GM19193 (cell line): ENCODE measurements around the gene EBI3.

ENCODE experiments used
- POLR2A ChIP-seq: IDR thresholded peaks from 4 replicates; pipeline ENCODE4 v1.6.1; 2011; ENCODE audit not compliant: insufficient read depth, insufficient read length; ENCODE audit errors: extremely low read depth

The EBI3 gene

GRCh38 chr19:4227771-4228170 is 1.6 kb upstream of the EBI3 start:
- no peak for TF ChIP-seq POLR2A

- TF ChIP-seq POLR2A: no peak
Observed at GRCh38 chr19:4228765-4229178, 551 bp upstream of the EBI3 start.

- no peak for TF ChIP-seq POLR2A
Observed at GRCh38 chr19:4232614-4233281, 3.4 kb downstream of the EBI3 start.

- no peak for TF ChIP-seq POLR2A
Observed at GRCh38 chr19:4233282-4233853, 4.0 kb downstream of the EBI3 start.

- peak; percentile 25 for TF ChIP-seq POLR2A
Observed at GRCh38 chr19:4234142-4234861, 5.0 kb downstream of the EBI3 start.

GRCh38 chr19:4234862-4235201 is 5.5 kb downstream of the EBI3 start:
- no peak for TF ChIP-seq POLR2A

GRCh38 chr19:4238831-4239230 is 9.5 kb downstream of the EBI3 start:
- no peak for TF ChIP-seq POLR2A

- no peak for TF ChIP-seq POLR2A
Observed at GRCh38 chr19:4241824-4242430, 12.6 kb downstream of the EBI3 start.

- peak; percentile 83 for TF ChIP-seq POLR2A
Observed at GRCh38 chr19:4246767-4247593, 17.7 kb downstream of the EBI3 start, which contains the start of gene YJU2. TSS of gene YJU2 (plus strand) at chr19:4247080. CDS start at chr19:4247147, 67 bp downstream.

- TF ChIP-seq POLR2A: no peak
Observed at GRCh38 chr19:4256563-4256962, 27.2 kb downstream of the EBI3 start.

GRCh38 chr19:4257025-4257424 is 27.7 kb downstream of the EBI3 start:
- TF ChIP-seq POLR2A: no peak

- no peak for TF ChIP-seq POLR2A
Observed at GRCh38 chr19:4258181-4258580, 28.9 kb downstream of the EBI3 start.

GRCh38 chr19:4260613-4261191 is 31.4 kb downstream of the EBI3 start:
- TF ChIP-seq POLR2A: no peak

- no peak for TF ChIP-seq POLR2A
Observed at GRCh38 chr19:4264812-4265211, 35.5 kb downstream of the EBI3 start.
